Astrocyte (in vitro differentiated cells and primary cell): Measurements from ENCODE around the gene CFAP73. TPM values are rescaled to one million over a fixed set of nuclear protein-coding genes. Genes with fewer than 3 reads are reported as not detected.

Experiments used
- DNase-seq: peaks from one replicate; pipeline ENCODE4 v3.0.0-alpha.2; 2010; ENCODE audit warnings: low read depth
- FAIRE-seq: peaks from 2 replicates; lab custom pipeline; 2011; peaks lifted over from hg19 to GRCh38; lab: Jason Lieb, UNC
- H2AFZ ChIP-seq: 2 replicates; pipeline ENCODE4 v1.6.0; 2012; ENCODE audit warnings: low read depth, low read length, inconsistent platforms
- H3K27ac ChIP-seq: 2 replicates; pipeline ENCODE4 v1.5.1; 2011; ENCODE audit warnings: low read depth, low read length, inconsistent platforms
- H3K27me3 ChIP-seq: 2 replicates; pipeline ENCODE4 v1.6.0; 2011; ENCODE audit warnings: low read length, inconsistent platforms; ENCODE audit not compliant: insufficient read depth
- H3K36me3 ChIP-seq: 2 replicates; pipeline ENCODE4 v1.5.1; 2011; ENCODE audit warnings: low read length, inconsistent platforms; ENCODE audit not compliant: insufficient read depth
- H3K4me1 ChIP-seq: 2 replicates; pipeline ENCODE4 v1.5.1; 2011; ENCODE audit warnings: low read length, inconsistent platforms; ENCODE audit not compliant: insufficient read depth
- H3K4me2 ChIP-seq: 2 replicates; pipeline ENCODE4 v1.6.0; 2012; ENCODE audit warnings: low read length, inconsistent platforms
- H3K4me3 ChIP-seq: 2 replicates; pipeline ENCODE4 v1.5.1; 2011; ENCODE audit warnings: low read depth, mild to moderate bottlenecking, low read length, inconsistent platforms; ENCODE audit not compliant: insufficient read depth
- H3K79me2 ChIP-seq: 2 replicates; pipeline ENCODE4 v1.6.0; 2012; ENCODE audit warnings: mild to moderate bottlenecking, low read length, inconsistent platforms; ENCODE audit not compliant: insufficient read depth
- H3K9ac ChIP-seq: 2 replicates; pipeline ENCODE4 v1.6.0; 2012; ENCODE audit warnings: mild to moderate bottlenecking, low read length, inconsistent platforms
- H3K9me3 ChIP-seq: 2 replicates; pipeline ENCODE4 v1.5.1; 2012; ENCODE audit warnings: low read depth, mild to moderate bottlenecking, low read length, inconsistent platforms; ENCODE audit not compliant: insufficient read depth
- H4K20me1 ChIP-seq: 2 replicates; pipeline ENCODE4 v1.6.0; 2012; ENCODE audit warnings: low read length, inconsistent platforms; ENCODE audit not compliant: insufficient read depth
- H3K27ac Mint-ChIP-seq: one replicate; pipeline ENCODE4 v1.8.0; 2021; ENCODE audit warnings: mild to moderate bottlenecking, mixed read lengths; ENCODE audit not compliant: unreplicated experiment
- H3K27me3 Mint-ChIP-seq: one replicate; pipeline ENCODE4 v1.8.0; 2021; ENCODE audit warnings: low read depth, mixed read lengths; ENCODE audit not compliant: unreplicated experiment
- H3K36me3 Mint-ChIP-seq: one replicate; pipeline ENCODE4 v1.8.0; 2021; ENCODE audit warnings: low read depth, mixed read lengths; ENCODE audit not compliant: unreplicated experiment
- H3K4me1 Mint-ChIP-seq: one replicate; pipeline ENCODE4 v1.8.0; 2021; ENCODE audit warnings: low read depth, mixed read lengths; ENCODE audit not compliant: unreplicated experiment
- H3K4me3 Mint-ChIP-seq: one replicate; pipeline ENCODE4 v1.8.0; 2021; ENCODE audit warnings: mild to moderate bottlenecking, moderate library complexity, mixed read lengths; ENCODE audit not compliant: unreplicated experiment
- H3K9me3 Mint-ChIP-seq: one replicate; pipeline ENCODE4 v1.8.0; 2021; ENCODE audit warnings: mild to moderate bottlenecking, mixed read lengths; ENCODE audit not compliant: unreplicated experiment
- EZH2 ChIP-seq: IDR thresholded peaks from 2 replicates; pipeline ENCODE4 v1.6.1; 2012; ENCODE audit warnings: mild to moderate bottlenecking, low read length, inconsistent platforms; ENCODE audit not compliant: insufficient read depth
- total RNA-seq: library from RNA; stranded (reverse); gene quantifications from 2 replicates; pipeline ENCODE4 v1.2.1, GENCODE V29; 2021
- TF ChIP-seq, protein P1 (sequence below): IDR thresholded peaks from 2 replicates; pipeline ENCODE4 v1.5.1; 2011; ENCODE audit warnings: low read depth, mild to moderate bottlenecking, inconsistent platforms, low read length, moderate library complexity; ENCODE audit not compliant: insufficient read depth

CFAP73 gene
- total RNA-seq, 1 donor from 2014 or later = not detected

DNA sequence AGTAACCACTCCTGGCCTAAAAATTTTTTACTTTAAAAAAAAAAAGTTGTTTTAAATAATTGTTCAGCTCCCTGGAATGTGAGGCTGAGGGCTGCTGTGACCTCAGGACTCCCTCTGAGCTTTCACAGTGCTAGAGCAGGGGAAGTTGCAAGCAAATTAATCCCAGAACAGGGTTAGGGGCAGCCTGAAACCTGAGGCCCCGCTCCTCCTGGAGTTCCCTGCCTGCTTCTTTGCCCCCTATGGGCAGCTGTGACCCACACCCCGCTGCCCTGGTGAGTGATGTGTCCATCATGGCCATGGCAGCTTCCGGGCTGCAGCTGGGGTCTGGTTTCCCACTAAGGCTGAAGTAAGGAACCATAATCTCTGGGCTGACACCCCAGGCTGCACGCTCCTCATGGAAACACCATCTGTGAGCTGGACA is 45.5 kb downstream of the CFAP73 start:
- Mint-ChIP-seq H3K4me3 (no peak overlapping the region), H3K27ac (peak overlapping the region; percentile 68), H3K36me3 (peaks cover 7% of the 10 kb centered on the region), H3K4me1 (peaks cover 29% of the 10 kb centered on the region), H3K9me3 (no peaks in the 10 kb centered on the region), H3K27me3 (no peaks in the 10 kb centered on the region)
- peak overlapping the region; percentile 39 for H3K9ac ChIP-seq
- H4K20me1 ChIP-seq = no peaks in the 10 kb centered on the region
- no peaks in the 10 kb centered on the region for H3K27me3 ChIP-seq
- no peaks in the 10 kb centered on the region for H3K79me2 ChIP-seq
- H3K4me1 ChIP-seq = peaks cover 15% of the 10 kb centered on the region
- peak overlapping the region; percentile 82 for H3K4me2 ChIP-seq
- TF ChIP-seq EZH2 = no peak
- TF ChIP-seq, protein P1, sequence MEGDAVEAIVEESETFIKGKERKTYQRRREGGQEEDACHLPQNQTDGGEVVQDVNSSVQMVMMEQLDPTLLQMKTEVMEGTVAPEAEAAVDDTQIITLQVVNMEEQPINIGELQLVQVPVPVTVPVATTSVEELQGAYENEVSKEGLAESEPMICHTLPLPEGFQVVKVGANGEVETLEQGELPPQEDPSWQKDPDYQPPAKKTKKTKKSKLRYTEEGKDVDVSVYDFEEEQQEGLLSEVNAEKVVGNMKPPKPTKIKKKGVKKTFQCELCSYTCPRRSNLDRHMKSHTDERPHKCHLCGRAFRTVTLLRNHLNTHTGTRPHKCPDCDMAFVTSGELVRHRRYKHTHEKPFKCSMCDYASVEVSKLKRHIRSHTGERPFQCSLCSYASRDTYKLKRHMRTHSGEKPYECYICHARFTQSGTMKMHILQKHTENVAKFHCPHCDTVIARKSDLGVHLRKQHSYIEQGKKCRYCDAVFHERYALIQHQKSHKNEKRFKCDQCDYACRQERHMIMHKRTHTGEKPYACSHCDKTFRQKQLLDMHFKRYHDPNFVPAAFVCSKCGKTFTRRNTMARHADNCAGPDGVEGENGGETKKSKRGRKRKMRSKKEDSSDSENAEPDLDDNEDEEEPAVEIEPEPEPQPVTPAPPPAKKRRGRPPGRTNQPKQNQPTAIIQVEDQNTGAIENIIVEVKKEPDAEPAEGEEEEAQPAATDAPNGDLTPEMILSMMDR = no peak
- no peaks in the 10 kb centered on the region for H3K36me3 ChIP-seq
- FAIRE-seq (no peak), DNase-seq (peak; percentile 78)
- H3K27ac ChIP-seq = peak overlapping the region; percentile 87
- H3K9me3 ChIP-seq = no peaks in the 10 kb centered on the region
- no peak overlapping the region for H2AFZ ChIP-seq
- no peak overlapping the region for H3K4me3 ChIP-seq

GRCh38 chr12:113195598-113195997 is 46.1 kb downstream of the CFAP73 start:
- H3K27me3 ChIP-seq = no peaks in the 10 kb centered on the region
- H3K79me2 ChIP-seq = no peaks in the 10 kb centered on the region
- no peak for FAIRE-seq
- H3K4me1 ChIP-seq = peaks cover 15% of the 10 kb centered on the region
- H3K4me3 ChIP-seq = no peak overlapping the region
- no peaks in the 10 kb centered on the region for H4K20me1 ChIP-seq
- Mint-ChIP-seq H3K27ac (peak overlapping the region; percentile 68), H3K27me3 (no peaks in the 10 kb centered on the region), H3K36me3 (peaks cover 3% of the 10 kb centered on the region), H3K4me1 (peaks cover 29% of the 10 kb centered on the region), H3K4me3 (peak overlapping the region; percentile 15), H3K9me3 (no peaks in the 10 kb centered on the region)
- no peaks in the 10 kb centered on the region for H3K9me3 ChIP-seq
- DNase-seq = no peak
- no peaks in the 10 kb centered on the region for H3K36me3 ChIP-seq
- H3K9ac ChIP-seq = peak overlapping the region; percentile 39
- no peak overlapping the region for H2AFZ ChIP-seq
- H3K4me2 ChIP-seq = peak overlapping the region; percentile 82
- peak overlapping the region; percentile 87 for H3K27ac ChIP-seq
- TF ChIP-seq EZH2 = no peak
- TF ChIP-seq, protein P1 = no peak

DNA sequence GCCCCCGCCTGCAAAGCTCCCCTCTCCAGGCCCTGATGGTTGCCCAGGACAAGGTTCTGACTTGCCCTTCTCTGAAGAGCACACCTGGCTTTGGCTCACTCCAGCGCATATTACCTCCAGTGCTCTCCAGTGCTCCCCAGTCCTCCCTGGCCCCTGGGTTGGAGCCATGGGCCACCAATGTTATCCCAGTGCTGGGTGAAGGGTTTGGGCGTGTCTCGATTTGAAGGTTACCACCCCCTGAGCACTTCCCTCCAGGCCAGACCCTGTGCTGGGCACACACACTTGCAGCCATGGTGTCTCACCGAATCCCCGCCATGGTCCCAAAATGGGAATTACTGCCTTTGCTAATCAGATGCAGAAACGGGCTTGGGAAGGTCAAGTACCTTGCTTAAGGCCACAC is 47.1 kb downstream of the CFAP73 start:
- no peak for FAIRE-seq
- Histone ChIP-seq H3K4me3 (no peak overlapping the region), H3K27ac (no peak overlapping the region), H2AFZ (no peak overlapping the region), H3K79me2 (no peaks in the 10 kb centered on the region), H4K20me1 (no peaks in the 10 kb centered on the region), H3K27me3 (no peaks in the 10 kb centered on the region), H3K4me1 (peaks cover 15% of the 10 kb centered on the region), H3K9me3 (no peaks in the 10 kb centered on the region), H3K36me3 (no peaks in the 10 kb centered on the region), H3K9ac (no peak overlapping the region), H3K4me2 (no peak overlapping the region)
- H3K27ac Mint-ChIP-seq = no peak overlapping the region
- H3K9me3 Mint-ChIP-seq = no peaks in the 10 kb centered on the region
- H3K4me3 Mint-ChIP-seq = no peak overlapping the region
- DNase-seq = no peak
- H3K36me3 Mint-ChIP-seq = peaks cover 2% of the 10 kb centered on the region
- no peaks in the 10 kb centered on the region for H3K27me3 Mint-ChIP-seq
- TF ChIP-seq, protein P1 = no peak
- TF ChIP-seq EZH2 = no peak
- H3K4me1 Mint-ChIP-seq = peaks cover 29% of the 10 kb centered on the region
